ENCODE measurements around the gene OR2A5.
"Not testable (repeated sequence)": the region's sequence is repeated elsewhere in the genome, so short reads cannot be mapped to it uniquely, and the experiment has no call there.

Gene OR2A5

DNA sequence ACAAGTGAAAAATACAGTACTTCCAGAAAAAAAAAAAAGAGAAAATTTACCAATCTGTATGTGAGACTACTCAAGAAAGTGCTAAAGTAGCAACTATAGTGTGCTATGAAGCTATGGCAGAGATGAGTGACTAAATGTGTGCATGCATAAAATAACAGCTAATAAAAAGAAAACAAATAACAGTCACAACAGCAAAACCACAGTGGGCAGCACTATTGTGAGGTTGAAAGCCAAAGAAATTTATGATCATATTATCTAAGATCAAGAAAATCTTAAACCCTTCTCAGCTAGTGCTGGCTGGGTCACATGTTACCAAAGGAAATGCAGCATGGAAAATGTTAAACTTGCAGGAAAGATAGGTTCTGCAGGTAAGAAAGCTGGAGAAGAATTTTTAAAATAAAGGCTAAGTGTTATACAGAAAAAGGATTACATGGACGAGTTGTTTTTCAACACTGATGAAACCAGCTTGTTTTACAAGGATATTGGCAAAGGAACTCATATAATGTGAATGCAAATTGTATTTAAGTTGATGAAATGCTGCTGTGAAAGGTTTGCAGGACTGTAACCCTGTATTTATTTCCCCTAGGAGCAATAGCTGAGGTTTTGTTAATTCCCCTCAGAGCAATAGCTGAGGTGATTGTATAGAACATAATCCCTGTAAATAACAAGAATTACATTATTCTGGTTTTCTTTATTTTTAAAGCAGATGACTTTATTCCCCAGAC lies 15.6 kb upstream of the OR2A5 start:
- DNase-seq (ENCODE audit: low read depth), result no peak

DNA sequence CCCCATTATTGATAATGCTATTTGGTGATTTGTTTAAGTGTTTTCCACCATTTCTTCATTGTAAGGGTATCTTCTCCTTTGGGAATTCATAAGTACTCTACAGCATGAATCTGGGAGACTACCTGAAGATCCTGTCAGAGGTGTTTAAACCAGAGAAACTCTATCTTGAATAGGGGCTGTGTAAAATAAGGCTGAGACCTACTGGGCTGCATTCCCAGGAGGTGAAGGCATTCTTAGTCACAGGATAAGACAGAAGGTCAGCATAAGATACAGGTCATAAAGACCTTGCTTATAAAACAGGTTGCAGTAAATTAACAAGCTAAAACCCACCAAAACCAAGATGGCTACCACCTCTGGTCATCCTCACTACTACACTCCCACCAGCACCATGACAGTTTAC lies 13.4 kb upstream of the OR2A5 start:
- DNase-seq (ENCODE audit: low read depth), result no peak

DNA sequence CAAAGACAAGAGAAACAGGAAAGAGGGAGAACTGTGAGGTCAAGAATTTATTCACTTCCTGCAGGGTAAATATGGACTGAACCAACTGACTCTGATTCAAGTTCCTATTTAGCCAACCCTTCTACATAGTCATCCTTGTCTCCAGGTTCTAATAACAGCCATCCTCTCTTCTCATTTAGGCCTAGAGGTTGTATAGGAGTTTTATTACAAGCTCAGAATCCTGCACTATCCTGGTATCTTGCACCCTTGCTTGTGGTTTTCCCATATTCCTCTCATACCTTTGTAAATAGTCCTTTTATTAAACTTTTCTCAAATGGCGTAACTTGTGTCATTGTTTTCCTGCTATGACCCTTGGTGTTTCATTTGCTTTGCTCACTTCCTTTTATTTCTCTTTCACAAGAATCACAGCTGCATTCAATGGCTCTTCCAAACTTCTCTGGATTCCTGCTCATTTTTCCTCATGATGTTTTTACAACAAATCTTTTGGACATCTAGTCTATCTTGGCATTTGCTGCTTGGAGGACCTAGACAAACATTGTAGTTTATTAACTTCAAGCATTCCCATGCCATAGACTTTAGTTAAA lies 12.4 kb upstream of the OR2A5 start:
- no peak for DNase-seq (ENCODE audit: low read depth)

DNA sequence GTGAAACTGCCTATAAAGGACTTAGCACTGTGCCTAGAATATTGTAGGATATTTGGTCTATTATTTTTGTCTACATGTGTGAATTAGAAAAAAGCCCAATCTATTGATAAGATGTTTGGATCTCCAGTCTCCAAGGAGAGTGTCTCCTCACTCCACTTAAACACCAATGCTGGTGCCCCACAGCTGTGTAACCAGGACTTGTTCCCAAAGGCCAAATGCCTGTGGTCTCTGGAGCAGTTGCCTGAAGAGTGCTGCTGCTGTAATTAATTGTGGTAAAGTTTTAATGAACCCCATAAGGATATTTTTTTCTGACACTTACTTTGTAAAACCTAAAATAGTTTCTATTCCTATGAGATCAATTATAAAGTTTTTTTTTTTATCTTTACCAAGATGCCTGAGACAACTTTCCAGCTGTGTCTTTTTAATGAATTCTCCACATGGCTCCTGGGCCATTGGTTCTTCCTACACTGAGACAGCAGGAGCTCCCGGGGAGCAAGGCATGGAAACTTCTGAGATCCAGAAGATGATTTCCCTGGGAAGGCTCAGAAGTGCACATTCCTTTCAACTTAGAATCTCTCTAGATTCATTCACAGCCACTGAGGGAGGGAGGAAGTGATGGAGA lies 11.2 kb upstream of the OR2A5 start:
- DNase-seq (ENCODE audit: low read depth), result no peak

DNA sequence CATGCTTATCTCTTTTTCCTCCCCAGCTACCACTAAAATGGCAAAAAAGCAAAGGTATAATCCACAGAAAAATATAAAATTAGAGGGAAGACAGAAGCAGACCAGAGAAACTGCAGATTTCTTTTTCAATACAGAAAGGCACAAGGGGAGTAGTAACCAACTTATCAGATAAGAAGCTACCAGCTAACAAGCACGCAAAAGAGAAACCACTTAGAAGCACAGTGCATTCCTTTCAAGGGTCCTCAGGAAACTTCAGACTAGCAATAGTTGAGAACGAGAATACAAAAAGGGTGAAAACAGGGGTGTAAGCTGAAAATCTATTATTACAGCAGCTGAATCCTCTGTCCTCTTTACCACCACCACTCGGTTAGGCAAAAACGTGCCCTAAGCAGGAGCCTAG lies 9.9 kb upstream of the OR2A5 start:
- no peak for DNase-seq (ENCODE audit: low read depth)

DNA sequence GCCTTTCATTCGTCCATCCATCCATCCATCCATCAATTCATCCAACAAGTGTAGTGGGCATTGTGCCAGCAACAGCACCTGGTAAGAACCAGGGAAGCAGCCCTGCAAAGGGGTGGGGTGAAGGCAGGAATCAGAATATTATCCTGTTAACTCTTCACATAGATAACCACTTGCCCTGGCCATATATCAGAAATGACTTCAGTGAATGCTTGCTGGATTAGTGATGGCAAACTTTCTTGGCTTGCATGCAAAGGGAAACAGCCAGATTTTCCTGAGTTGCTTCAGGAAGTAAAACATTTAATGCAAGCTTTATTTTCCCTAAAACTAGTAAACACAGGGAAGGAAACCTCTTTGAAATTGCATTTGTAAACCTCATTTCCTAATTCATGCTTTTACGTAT lies 743 bp downstream of the OR2A5 start:
- no peak for DNase-seq (ENCODE audit: low read depth)

DNA sequence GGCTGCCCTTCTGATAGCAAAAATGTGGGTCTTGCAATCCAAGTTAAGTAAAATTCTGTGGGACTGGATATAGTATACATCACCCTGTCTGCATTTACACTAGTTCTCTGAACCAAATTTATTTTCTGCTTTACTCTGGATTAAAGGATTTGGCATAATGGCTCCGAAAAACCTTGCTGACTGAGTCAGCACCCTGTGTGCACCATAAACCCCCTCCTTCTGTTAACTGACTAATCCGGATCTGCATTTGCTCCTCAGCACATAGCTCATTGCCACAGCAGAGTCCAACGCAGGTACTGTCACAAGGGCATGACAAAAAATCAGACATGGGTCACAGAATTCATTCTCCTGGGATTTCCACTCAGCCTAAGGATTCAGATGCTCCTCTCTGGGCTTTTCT lies 1.3 kb downstream of the OR2A5 start:
- DNase-seq (ENCODE audit: low read depth), result no peak

DNA sequence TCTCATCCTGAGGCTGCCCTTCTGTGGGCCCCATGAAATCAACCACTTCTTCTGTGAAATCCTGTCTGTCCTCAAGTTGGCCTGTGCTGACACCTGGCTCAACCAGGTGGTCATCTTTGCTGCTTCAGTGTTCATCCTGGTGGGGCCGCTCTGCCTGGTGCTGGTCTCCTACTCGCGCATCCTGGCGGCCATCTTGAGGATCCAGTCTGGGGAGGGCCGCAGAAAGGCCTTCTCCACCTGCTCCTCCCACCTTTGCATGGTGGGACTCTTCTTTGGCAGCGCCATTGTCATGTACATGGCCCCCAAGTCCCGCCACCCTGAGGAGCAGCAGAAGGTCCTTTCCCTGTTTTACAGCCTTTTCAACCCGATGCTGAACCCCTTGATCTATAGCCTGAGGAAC lies 2.1 kb downstream of the OR2A5 start:
- not testable (repeated sequence) for DNase-seq (ENCODE audit: low read depth)

DNA sequence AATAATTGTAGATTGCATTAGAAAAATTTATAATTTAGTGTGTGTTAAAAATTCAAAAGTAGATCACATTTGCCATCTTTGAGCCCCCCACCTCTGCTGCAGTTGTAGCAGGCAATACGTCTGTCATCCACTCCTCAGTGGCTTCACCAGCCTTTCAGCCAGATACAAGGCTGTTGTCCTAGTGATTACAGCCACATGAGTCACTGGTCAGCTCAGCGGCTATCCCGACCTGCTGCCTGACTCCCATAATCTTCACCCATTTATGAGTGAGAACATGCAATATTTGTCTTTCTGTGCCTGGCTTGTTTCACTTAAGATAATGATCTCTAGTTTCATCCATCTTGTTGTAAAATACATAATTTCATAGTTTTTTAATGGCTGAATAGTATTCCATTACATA lies 9.2 kb downstream of the OR2A5 start:
- no peak for DNase-seq (ENCODE audit: low read depth)

DNA sequence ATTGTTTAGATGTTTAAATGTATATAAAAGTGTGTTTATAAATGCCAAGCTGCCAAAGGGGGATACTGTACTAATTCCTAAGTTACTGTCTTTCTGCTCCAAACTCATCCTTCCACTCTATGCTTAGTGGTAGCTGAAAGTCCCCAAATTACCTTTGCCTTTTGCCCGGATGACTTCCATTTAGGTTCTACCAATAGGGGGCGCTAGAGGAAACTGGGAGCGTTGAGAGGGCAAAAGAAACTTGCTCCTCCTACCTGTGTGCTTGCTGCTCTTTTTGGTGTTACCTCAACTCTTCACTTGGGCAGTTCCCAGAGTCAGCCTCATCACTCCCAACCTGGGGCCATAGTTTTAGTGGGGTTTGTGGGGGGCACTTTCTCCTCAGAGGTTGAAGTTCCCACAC lies 15.0 kb downstream of the OR2A5 start:
- DNase-seq (ENCODE audit: low read depth), result no peak

DNA sequence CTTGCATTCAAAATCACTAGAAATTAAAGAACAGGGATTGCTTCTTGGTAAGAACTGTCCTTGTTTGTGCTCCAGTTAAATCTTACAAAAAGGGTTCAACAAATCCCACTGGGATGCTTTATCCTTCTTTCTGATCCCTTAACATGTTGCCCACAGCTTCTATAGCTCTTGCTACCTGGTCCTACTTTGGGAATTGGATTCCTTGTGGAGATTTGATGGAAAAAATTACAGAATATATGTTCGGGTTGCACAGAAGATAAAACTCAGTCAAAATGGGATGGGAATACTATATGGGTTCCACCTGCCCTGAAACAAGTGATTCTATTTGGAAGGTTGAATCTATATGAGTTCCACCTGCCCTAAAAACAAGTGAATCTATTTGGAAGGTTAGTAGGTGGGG lies 20.8 kb downstream of the OR2A5 start, which contains the start of gene OR2A25:
Gene OR2A25, plus strand, starts transcription at position 301 of the 400 bp plus-strand sequence. CDS start 4,409 bp downstream, outside the sequence.
- no peak for DNase-seq (ENCODE audit: low read depth)

DNA sequence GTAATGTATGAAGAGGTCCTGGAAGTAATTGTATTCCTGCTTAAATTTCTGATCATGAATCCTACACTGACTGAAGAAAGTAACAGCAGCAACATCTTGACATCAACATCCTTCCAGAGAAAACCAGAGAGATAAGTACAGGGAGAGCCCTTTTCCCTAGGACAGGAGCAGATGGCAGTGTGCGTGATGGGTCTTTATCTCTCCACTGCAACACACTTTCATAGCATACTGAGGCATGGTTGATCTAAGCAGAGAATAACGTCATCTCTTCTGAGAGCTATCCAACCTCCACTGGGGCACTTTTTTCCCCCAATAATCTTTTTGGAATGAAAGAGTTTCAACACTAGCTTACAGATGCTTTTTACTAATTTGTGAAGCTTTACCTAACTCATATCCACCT lies 21.2 kb downstream of the OR2A5 start:
- no peak for DNase-seq (ENCODE audit: low read depth)

DNA sequence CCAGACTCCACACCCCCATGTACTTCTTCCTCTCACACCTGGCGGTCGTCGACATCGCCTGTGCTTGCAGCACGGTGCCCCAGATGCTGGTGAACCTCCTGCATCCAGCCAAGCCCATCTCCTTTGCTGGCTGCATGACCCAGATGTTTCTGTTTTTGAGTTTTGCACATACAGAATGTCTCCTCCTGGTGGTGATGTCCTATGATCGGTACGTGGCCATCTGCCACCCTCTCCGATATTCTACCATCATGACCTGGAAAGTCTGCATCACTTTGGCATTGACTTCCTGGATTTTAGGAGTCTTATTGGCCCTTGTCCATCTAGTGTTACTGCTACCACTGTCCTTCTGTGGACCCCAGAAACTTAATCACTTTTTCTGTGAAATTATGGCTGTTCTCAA lies 25.6 kb downstream of the OR2A5 start:
- no peak for DNase-seq (ENCODE audit: low read depth)

DNA sequence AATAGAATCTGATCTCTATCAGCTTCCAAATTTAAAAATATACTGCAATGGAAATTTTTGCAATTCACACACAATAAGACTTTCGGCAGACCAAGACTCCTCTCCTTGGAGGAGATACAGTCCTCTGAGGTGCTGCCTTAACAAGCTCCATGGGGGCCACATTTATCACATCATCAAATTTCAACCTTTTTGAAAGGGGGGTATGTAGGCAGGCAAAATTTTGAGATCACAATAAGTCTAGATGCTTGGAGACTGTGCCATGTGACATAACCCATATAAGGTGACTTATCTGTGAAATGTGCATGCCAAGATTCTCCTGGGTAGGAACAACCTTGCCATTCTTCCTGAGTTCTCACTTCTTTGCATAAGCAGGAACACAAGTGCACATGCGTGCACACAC lies 37.2 kb downstream of the OR2A5 start, which contains the start of gene OR2A12:
Gene OR2A12, plus strand, starts transcription at position 301 of the 400 bp plus-strand sequence. CDS start 8,830 bp downstream, outside the sequence.
- no peak for DNase-seq (ENCODE audit: low read depth)

DNA sequence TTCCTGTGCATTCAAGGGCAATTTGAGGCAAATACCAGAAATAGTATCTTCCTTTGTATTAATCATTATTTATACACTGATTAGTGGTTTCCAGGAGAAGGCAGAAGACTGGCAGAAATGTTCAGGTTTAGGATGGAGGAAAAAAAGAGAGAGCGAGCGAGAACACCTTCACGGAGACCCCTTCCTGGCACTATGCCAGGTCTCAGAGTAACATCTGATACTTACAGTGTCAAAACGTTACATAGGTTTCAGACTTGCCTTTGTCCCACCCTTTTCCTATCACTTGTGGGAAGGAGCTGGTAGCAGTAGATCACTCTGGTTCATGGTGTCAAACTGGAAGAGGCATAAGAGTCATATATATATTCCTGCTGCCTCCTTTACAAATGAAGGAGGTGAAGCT lies 38.0 kb downstream of the OR2A5 start:
- no peak for DNase-seq (ENCODE audit: low read depth)

DNA sequence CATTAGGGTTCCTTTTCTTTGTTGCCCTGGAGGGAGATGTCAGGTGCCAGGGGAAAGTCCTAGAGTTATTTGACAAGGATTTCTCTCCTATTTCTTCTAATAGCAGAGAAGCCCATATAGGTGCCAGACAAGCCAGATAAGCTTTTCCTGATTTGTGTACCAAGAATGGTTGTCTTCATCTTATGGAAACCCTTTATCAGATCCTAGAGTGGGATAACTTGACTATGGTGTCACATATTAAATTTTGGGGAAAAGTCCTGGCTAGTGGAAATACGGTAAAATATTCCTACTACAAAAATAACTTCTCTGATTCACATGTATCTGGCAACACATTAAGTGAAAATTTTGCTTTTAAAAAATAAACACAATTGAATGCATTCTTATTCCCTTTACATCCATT lies 38.5 kb downstream of the OR2A5 start:
- no peak for DNase-seq (ENCODE audit: low read depth)

DNA sequence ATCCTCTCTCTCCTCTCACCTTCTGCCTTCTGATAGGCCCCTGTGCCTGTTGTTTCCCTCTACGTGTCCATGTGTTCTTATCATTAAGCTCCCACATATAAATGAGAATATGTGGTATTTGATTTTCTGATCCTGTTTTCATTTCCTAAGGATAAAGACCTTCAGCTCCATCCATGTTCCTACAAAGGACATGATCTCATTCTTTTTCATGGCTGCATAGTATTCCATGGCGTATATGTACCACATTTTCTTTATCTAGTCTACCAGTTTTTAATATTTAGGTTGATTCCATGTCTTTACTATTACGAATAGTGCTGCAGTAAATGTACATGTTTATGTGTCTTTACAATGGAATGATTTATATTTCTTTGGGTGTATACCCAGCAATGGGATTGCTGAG lies 41.9 kb downstream of the OR2A5 start:
- DNase-seq (ENCODE audit: low read depth), result no peak

DNA sequence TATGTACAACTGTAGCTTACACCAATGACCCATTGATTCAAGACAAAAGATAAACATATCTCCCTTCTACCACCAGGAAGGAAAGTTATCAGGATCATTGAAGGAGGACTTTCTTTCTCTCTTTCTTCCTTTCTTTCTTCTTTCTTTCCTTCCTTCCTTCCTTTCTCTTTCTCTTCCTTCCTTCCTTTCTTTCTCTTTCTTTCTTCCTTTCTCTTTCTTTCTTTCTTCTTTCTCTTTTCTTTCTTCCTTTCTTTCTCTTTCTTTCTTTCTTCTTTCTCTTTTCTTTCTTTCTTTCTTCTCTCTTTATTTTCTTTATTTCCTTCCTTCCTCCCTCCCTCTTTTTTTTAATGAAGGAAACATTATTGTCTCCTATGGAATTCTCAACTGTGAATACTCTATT lies 50.0 kb downstream of the OR2A5 start:
- no peak for DNase-seq (ENCODE audit: low read depth)

DNA sequence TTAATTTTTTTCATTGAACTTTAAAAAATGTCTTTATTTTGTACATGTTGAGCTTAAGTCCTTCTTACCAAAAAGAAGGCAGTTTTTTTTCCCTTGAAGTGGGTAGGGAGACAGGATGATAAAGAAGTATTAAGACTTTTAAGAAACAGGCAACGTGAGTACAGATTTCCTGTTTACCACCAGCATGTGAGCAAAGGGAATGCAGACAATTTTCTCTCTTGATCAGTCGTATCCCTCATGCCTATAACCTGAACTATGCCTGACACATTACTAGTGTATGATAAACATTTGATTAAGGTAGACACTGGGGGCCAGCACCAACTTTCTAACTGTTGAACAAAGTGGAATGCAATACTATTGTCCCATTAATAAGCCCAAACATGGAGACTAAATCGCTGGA lies 51.9 kb downstream of the OR2A5 start:
- no peak for DNase-seq (ENCODE audit: low read depth)

DNA sequence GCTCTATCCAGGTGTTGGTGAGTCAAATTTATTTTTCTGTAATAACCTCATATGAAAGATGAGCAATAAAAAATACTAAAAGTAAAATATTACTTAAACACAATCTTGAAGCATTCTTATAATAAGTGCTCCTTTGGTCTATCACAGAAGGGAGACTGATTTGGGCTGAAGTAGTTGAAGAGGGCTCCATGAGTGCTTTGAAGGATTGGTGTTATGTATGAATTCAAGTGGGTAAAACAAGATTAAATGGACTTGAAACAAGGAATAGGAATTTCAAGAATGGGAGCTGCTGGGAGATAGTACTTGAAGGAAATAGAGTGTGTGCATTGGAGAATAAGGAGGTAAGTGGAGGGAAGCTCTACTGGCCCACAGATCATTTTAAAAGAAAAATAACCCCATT lies 53.3 kb downstream of the OR2A5 start:
- no peak for DNase-seq (ENCODE audit: low read depth)

DNA sequence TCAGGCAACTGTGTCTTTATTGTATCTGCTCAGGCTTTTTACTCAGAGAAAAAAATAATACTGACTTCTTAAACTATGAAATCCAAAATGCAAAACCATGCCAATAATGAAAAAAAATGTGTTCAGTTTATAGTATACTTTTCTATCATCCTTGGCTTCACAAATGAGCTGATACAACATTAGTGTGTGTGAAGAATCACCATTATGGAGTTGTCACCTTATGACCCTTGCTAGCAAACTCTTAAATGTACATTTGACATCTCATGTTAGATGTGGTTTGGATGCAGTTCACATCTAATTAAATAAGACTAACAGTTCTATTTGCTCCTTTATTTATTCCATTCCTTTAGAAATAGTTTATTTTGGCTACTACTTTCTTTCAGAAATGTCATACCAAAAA lies 56.5 kb downstream of the OR2A5 start:
- DNase-seq (ENCODE audit: low read depth), result no peak

Measured in stimulated activated CD8-positive, alpha-beta memory T cell treated with anti-CD3 and anti-CD28 coated beads, Interleukin-4, amount 100 ng/mL, for 24 hours (primary cell).